Stomach (tissue), 9 donors: ENCODE results near the gene YKT6. TPM values are rescaled to one million over a fixed set of nuclear protein-coding genes. Genes with fewer than 3 reads are reported as not detected.

Experiments
- DNase-seq, 2 donors: peaks; one replicate each; pipeline versions ENCODE4 v3.0.0 to v3.0.0-alpha.2; 2013 to 2019
- H3K27ac ChIP-seq, 5 donors: fragments of 200-600 bp in 4 of 5; sonication (generic) in 4 of 5; one replicate each; pipeline ENCODE4 v1.5.1; 2013 to 2019; ENCODE audit warnings: mild to moderate bottlenecking in 1 of 5, moderate library complexity in 1 of 5
- H3K27me3 ChIP-seq, 3 donors: fragments of 200-600 bp; sonication (generic); one replicate each; pipeline ENCODE4 v1.5.1; 2017 to 2019; ENCODE audit warnings: mixed run types in 1 of 3
- H3K36me3 ChIP-seq, 4 donors: fragments of 200-600 bp; sonication (generic); 1 replicate in 3 of 4; 2 replicates in 1 of 4; pipeline ENCODE4 v1.5.1; 2016 to 2019
- H3K4me1 ChIP-seq, 4 donors: fragments of 200-600 bp; sonication (generic); one replicate each; pipeline ENCODE4 v1.5.1; 2016 to 2019
- H3K4me3 ChIP-seq, 4 donors: fragments of 200-600 bp; sonication (generic) in 3 of 4; one replicate each; pipeline ENCODE4 v1.5.1; 2016 to 2019; ENCODE audit warnings: mild to moderate bottlenecking in 1 of 4
- H3K9me3 ChIP-seq, 4 donors: fragments of 200-600 bp; sonication (generic); one replicate each; pipeline ENCODE4 v1.5.1; 2016 to 2019
- EP300 ChIP-seq: sonication (generic); formaldehyde crosslinking; IDR thresholded peaks from one replicate; pipeline ENCODE4 v1.6.1; 2017; ENCODE audit warnings: antibody characterized with exemption
- POLR2A ChIP-seq, 4 donors: fragments of 450-650 bp; IDR thresholded peaks; one replicate each; pipeline ENCODE4 v1.6.1; 2016; ENCODE audit warnings: antibody characterized with exemption in 4 of 4, control low read depth in 2 of 4, mild to moderate bottlenecking in 1 of 4, moderate library complexity in 1 of 4
- POLR2AphosphoS5 ChIP-seq, 3 donors: sonication (generic); formaldehyde crosslinking; IDR thresholded peaks; one replicate each; pipeline ENCODE4 v1.6.1; 2016; ENCODE audit warnings: antibody characterized with exemption in 3 of 3
- WGBS, 5 donors: extraction: QIAGEN DNeasy Blood & Tissue Kit in 3 of 5; methylation state at CpG; one replicate each; pipeline versions ENCODE4 v1.1.5 to v1.1.7; 2013 to 2018; 5-methylcytosine and 5-hydroxymethylcytosine counted together
- intact Hi-C: fragments of 100-400 bp; cut with DNase I; formaldehyde crosslinking; loops from one replicate; pipeline ENCODE4 v1.15.1; 2023; ENCODE audit warnings: low total_unique reads
- polyA plus RNA-seq, 3 donors: library from polyadenylated mRNA; stranded (reverse); fragments of 200-250 nt; gene quantifications; one replicate each; pipeline ENCODE4 v1.2.3, GENCODE V29; 2013
- total RNA-seq, 5 donors: library from RNA; depleted of rRNA; stranded (reverse); fragments of >200 nt; gene quantifications; one replicate each; pipeline versions ENCODE4 v1.1.0 to v1.2.3, GENCODE V29; 2014 to 2016
- TF ChIP-seq, protein P1 (sequence below), 7 experiments: fragments of 450-650 bp in 4 of 7; fragments of 200-600 bp in 3 of 7; sonication (generic) in 3 of 7; IDR thresholded peaks; one replicate each; pipeline ENCODE4 v1.5.1; 2016 to 2019; ENCODE audit warnings: antibody characterized with exemption in 7 of 7, control low read depth in 2 of 7, mild to moderate bottlenecking in 1 of 7
- donor health status: healthy with polysubstance abuse.
- donor health status: Bipolar disorder and iron deficiency.
- donor health status: healthy.

Gene YKT6
- total and polyA plus RNA-seq, 8 donors = 35.3 to 86.9 (median 52.2) TPM

DNA sequence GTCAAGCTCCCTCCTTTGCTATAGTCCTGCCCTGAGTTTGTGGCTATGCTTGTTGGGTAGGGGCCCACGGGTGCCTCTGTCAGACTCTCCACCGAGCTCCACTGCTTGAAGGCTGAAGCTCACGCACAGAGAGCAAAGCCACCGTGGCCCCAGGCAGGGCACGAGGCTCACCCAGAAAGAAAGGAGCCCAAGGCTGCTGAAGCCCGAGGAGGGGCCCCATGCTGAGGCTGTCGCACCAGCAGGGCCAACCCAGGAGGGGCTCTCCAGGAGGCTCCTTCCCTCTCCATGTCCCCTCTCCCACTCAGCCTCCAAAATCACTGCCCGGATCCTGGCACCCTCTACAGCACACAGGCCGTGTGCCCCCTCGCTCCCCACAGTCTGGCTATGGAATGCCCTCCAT lies 50.5 kb downstream of the YKT6 start:
- TF ChIP-seq POLR2A (IDR thresholded peaks at IDR 0.05) (no peak), POLR2AphosphoS5 (IDR thresholded peaks at IDR 0.05) (no peak), EP300 (no peak)
- TF ChIP-seq, protein P1, sequence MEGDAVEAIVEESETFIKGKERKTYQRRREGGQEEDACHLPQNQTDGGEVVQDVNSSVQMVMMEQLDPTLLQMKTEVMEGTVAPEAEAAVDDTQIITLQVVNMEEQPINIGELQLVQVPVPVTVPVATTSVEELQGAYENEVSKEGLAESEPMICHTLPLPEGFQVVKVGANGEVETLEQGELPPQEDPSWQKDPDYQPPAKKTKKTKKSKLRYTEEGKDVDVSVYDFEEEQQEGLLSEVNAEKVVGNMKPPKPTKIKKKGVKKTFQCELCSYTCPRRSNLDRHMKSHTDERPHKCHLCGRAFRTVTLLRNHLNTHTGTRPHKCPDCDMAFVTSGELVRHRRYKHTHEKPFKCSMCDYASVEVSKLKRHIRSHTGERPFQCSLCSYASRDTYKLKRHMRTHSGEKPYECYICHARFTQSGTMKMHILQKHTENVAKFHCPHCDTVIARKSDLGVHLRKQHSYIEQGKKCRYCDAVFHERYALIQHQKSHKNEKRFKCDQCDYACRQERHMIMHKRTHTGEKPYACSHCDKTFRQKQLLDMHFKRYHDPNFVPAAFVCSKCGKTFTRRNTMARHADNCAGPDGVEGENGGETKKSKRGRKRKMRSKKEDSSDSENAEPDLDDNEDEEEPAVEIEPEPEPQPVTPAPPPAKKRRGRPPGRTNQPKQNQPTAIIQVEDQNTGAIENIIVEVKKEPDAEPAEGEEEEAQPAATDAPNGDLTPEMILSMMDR (IDR thresholded peaks at IDR 0.05) = no peak
- DNase-seq = no peak
- Histone ChIP-seq H3K4me1 (no peaks in the 10 kb centered on the region), H3K27ac (no peak overlapping the region), H3K27me3 (no peaks in the 10 kb centered on the region), H3K4me3 (no peak overlapping the region), H3K36me3 (no peaks in the 10 kb centered on the region), H3K9me3 (no peaks in the 10 kb centered on the region)
- 86 to 90% (median 87%) methylated on average over 6 to 10 of the region's 10 CpGs for WGBS, 5 donors
- intact Hi-C loops = no loop called here

DNA sequence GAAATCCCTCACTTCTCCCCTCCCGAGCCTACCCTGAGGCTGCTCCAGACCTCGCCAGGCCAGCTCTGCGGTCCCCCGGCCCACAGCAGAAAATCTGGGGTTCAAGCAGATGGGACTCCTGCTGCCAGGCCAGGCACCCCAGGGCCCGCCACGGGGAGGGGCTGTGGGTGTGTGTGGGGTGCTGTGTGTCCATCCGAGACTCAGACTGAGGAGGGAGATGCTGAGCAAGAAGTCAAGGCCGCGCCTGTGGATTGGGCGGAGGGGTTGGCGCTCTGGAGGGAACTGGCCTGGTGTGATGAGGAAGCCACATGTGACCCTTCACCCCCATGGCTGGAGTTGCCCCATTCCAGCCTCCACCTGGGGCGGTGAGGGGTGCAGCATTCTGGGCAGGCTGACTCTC lies 51.1 kb downstream of the YKT6 start:
- H3K9me3 ChIP-seq = no peaks in the 10 kb centered on the region
- WGBS, 5 donors = 87 to 93% (median 89%) methylated on average over 9 to 12 of the region's 12 CpGs
- H3K27ac ChIP-seq = no peak overlapping the region
- H3K4me3 ChIP-seq = no peak overlapping the region
- no peaks in the 10 kb centered on the region for H3K4me1 ChIP-seq
- H3K27me3 ChIP-seq = no peaks in the 10 kb centered on the region
- no peaks in the 10 kb centered on the region for H3K36me3 ChIP-seq
- DNase-seq = no peak
- intact Hi-C loops = no loop called here
- no peak for TF ChIP-seq POLR2AphosphoS5 (IDR thresholded peaks at IDR 0.05)
- no peak for TF ChIP-seq EP300
- no peak for TF ChIP-seq POLR2A (IDR thresholded peaks at IDR 0.05)
- TF ChIP-seq, protein P1 (IDR thresholded peaks at IDR 0.05) = no peak

DNA sequence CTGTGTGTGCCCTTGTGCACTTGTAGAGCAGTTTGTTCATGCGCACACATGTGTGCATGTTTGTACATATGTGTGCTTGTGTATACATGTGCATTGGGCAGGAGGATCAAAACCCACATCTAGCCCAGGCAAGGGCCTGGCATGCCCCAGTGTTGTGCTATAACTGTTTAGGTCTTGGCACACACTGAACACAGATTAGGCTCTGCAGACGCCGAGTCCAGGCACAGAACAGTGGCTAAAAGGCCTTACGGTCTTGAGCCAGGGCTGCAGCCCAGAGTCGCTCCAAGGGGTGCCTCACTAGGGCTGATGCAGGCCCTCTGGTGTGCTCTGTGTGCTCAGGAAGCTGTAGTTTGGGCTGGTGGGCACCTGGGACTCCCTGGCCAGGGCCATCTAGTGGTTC lies 55.7 kb downstream of the YKT6 start:
- Histone ChIP-seq H3K4me1 (peaks cover 19 to 31% (median 23%) of the 10 kb centered on the region in 4 donors), H3K27ac (peak overlapping the region in 1 of 5 donors; percentile 76), H3K9me3 (no peaks in the 10 kb centered on the region), H3K36me3 (no peaks in the 10 kb centered on the region), H3K27me3 (peaks cover 0 to 6% (median 0%) of the 10 kb centered on the region in 3 donors), H3K4me3 (no peak overlapping the region)
- 61 to 90% (median 82%) methylated on average over 4 to 5 of the region's 5 CpGs for WGBS, 5 donors
- DNase-seq = no peak
- intact Hi-C loops = no loop called here
- TF ChIP-seq POLR2A (IDR thresholded peaks at IDR 0.05) (no peak), EP300 (no peak), POLR2AphosphoS5 (IDR thresholded peaks at IDR 0.05) (no peak)
- TF ChIP-seq, protein P1 (IDR thresholded peaks at IDR 0.05) = no peak

GRCh38 chr7:44257213-44257612 lies 56.4 kb downstream of the YKT6 start:
- no peak for TF ChIP-seq POLR2A (IDR thresholded peaks at IDR 0.05)
- Histone ChIP-seq H3K4me3 (no peak overlapping the region), H3K27ac (peak overlapping the region in 4 of 5 donors; percentile 38 to 76 (median 57)), H3K9me3 (no peaks in the 10 kb centered on the region), H3K27me3 (peaks cover 0 to 8% (median 0%) of the 10 kb centered on the region in 3 donors), H3K4me1 (peaks cover 19 to 31% (median 23%) of the 10 kb centered on the region in 4 donors), H3K36me3 (no peaks in the 10 kb centered on the region)
- no peak for DNase-seq
- WGBS, 5 donors = 89 to 96% (median 94%) methylated on average over 5 to 6 of the region's 6 CpGs
- intact Hi-C loops = no loop called here

- Histone ChIP-seq H3K36me3 (no peaks in the 10 kb centered on the region), H3K4me3 (no peak overlapping the region), H3K27ac (peak overlapping the region; percentile 11 to 76 (median 44)), H3K27me3 (peaks cover 0 to 14% (median 0%) of the 10 kb centered on the region in 3 donors), H3K4me1 (peaks cover 19 to 31% (median 23%) of the 10 kb centered on the region in 4 donors), H3K9me3 (no peaks in the 10 kb centered on the region)
- DNase-seq = peak; percentile 34 to 87
- intact Hi-C loops = no loop called here
- WGBS, 5 donors = 52 to 60% (median 57%) methylated on average over 11 to 18 of the region's 18 CpGs
- TF ChIP-seq POLR2AphosphoS5 (IDR thresholded peaks at IDR 0.05) = peak in 1 of 3 donors; percentile 60
- no peak for TF ChIP-seq POLR2A (IDR thresholded peaks at IDR 0.05)
- no peak for TF ChIP-seq EP300
Measured at GRCh38 chr7:44257618-44258422, 57.0 kb downstream of the YKT6 start.
